HG03159 (cell line): ENCODE results near the gene UTF1.

Source experiments
- ATAC-seq: cut with Tn5 transposase; IDR thresholded peaks from one replicate; pipeline ENCODE4 v1.9.1; 2021; ENCODE audit warnings: mild to moderate bottlenecking, moderate library complexity; ENCODE audit not compliant: unreplicated experiment

The UTF1 gene

GRCh38 chr10:133196221-133196915 is 33.6 kb upstream of the UTF1 start:
- ATAC-seq, result no peak

GRCh38 chr10:133196936-133197758 is 32.9 kb upstream of the UTF1 start:
- ATAC-seq, result no peak

- no peak for ATAC-seq
These were observed 32.2 kb upstream of the UTF1 start for GRCh38 chr10:133197786-133198185.

- no peak for ATAC-seq
These were observed 31.8 kb upstream of the UTF1 start for GRCh38 chr10:133198206-133198605.

GRCh38 chr10:133198621-133199487 is 31.2 kb upstream of the UTF1 start:
- no peak for ATAC-seq

GRCh38 chr10:133199488-133199885 is 30.5 kb upstream of the UTF1 start:
- no peak for ATAC-seq

- no peak for ATAC-seq
These were observed 29.9 kb upstream of the UTF1 start for GRCh38 chr10:133199992-133200611.

GRCh38 chr10:133200621-133201031 is 29.4 kb upstream of the UTF1 start:
- no peak for ATAC-seq

GRCh38 chr10:133201151-133201947 is 28.7 kb upstream of the UTF1 start:
- ATAC-seq, result no peak

- no peak for ATAC-seq
These were observed 27.9 kb upstream of the UTF1 start for GRCh38 chr10:133201948-133202725.

GRCh38 chr10:133202778-133203651 is 27.0 kb upstream of the UTF1 start:
- ATAC-seq, result no peak

- no peak for ATAC-seq
These were observed 26.3 kb upstream of the UTF1 start for GRCh38 chr10:133203652-133204195.

- no peak for ATAC-seq
These were observed 25.6 kb upstream of the UTF1 start for GRCh38 chr10:133204226-133205015.

- ATAC-seq, result no peak
These were observed 24.9 kb upstream of the UTF1 start for GRCh38 chr10:133205146-133205545.

GRCh38 chr10:133206356-133207040 is 23.5 kb upstream of the UTF1 start:
- no peak for ATAC-seq

- ATAC-seq, result no peak
These were observed 22.9 kb upstream of the UTF1 start for GRCh38 chr10:133207041-133207600.
